HG03571 (cell line): ENCODE results near the gene PIGV.
"Not testable (repeated sequence)": the region's sequence is repeated elsewhere in the genome, so short reads cannot be mapped to it uniquely, and the experiment has no call there.

ENCODE experiments used
- ATAC-seq: cut with Tn5 transposase; IDR thresholded peaks from one replicate; pipeline ENCODE4 v1.9.1; 2021; ENCODE audit not compliant: unreplicated experiment

PIGV gene

GRCh38 chr1:26831546-26832248 is 43.9 kb downstream of the PIGV start:
- no peak for ATAC-seq

- ATAC-seq = no peak
These were observed 44.7 kb downstream of the PIGV start for GRCh38 chr1:26832249-26832960.

- ATAC-seq = peak; percentile 83
These were observed 46.0 kb downstream of the PIGV start for GRCh38 chr1:26833432-26834405.

GRCh38 chr1:26837665-26838064 is 49.9 kb downstream of the PIGV start:
- not testable (repeated sequence) for ATAC-seq

DNA sequence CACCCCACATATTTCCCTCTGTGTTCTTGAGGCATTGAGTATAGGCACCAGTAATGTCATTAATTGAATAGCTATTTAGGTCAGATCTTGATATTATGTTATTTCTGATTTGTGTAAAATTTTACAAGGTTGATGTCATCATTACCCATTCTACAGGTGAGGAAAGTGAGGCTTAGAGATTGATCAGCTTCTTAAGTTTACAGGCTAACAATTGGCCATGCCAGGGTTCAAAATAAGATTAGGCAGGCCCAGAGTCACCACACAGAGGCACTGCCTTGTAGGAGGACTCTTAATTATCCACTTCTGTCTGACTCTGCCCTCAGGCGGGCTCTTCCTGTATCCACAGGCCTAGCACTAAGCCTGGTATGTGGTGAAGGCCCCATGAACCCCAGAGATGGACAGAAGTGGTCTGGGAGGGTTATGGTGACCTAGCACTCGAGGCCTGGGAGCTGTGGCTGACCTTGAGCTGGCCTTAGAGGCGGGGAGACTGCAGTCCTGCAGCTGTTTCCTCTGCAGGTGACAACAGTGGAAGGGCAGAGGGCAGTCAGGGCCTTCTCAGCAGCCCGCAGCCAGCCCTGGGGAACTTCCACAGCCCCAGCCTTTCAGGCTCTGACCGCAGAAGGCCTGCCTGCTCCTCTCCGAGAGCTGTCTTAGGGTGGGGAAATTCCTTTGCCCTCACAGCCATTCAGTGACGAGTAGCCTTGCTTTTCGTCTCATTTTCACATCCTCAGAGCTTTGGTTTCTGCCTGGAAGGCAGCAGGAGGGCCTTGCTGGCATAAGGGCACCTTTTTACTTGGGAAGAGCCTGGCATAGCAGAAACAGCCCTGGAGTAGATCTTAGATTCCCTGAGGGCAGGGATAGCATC is 51.0 kb downstream of the PIGV start:
- ATAC-seq = peak; percentile 87

- ATAC-seq = no peak
These were observed 51.6 kb downstream of the PIGV start for GRCh38 chr1:26839339-26839722.

- ATAC-seq = no peak
These were observed 52.0 kb downstream of the PIGV start for GRCh38 chr1:26839779-26840178.

GRCh38 chr1:26844424-26845196 is 56.9 kb downstream of the PIGV start:
- no peak for ATAC-seq

DNA sequence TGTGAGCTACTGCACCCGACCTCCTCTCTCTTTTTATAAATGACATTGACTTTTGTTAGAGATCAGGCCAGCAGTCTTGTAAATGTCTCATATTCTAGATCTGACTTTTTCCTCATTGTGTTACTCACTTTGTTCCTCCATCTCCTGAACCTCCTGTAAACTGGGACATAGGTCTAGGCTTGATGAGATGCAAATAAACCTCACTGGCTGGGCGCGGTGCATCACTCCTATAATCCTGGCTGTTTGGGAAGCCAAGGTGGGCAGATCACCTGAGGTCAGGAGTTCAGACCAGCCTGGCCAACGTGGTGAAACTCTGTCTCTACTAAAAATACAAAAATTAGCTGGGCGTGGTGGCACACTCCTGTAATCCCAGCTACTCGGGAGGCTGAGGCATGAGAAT is 60.1 kb downstream of the PIGV start:
- not testable (repeated sequence) for ATAC-seq
